ENCODE data around the gene FAM13A. TPM values are rescaled to one million over a fixed set of nuclear protein-coding genes. Genes with fewer than 3 reads are reported as not detected.
A peak's percentile ranks its signal among the peaks of the same experiment; 100 is the strongest.

FAM13A gene
- total and polyA plus RNA-seq, 9 of the 15 experiments (the other 6 are each of a cell fraction or from before 2014, with no cell fraction given), result 11.3 to 23.3 (median 14.7) TPM

DNA sequence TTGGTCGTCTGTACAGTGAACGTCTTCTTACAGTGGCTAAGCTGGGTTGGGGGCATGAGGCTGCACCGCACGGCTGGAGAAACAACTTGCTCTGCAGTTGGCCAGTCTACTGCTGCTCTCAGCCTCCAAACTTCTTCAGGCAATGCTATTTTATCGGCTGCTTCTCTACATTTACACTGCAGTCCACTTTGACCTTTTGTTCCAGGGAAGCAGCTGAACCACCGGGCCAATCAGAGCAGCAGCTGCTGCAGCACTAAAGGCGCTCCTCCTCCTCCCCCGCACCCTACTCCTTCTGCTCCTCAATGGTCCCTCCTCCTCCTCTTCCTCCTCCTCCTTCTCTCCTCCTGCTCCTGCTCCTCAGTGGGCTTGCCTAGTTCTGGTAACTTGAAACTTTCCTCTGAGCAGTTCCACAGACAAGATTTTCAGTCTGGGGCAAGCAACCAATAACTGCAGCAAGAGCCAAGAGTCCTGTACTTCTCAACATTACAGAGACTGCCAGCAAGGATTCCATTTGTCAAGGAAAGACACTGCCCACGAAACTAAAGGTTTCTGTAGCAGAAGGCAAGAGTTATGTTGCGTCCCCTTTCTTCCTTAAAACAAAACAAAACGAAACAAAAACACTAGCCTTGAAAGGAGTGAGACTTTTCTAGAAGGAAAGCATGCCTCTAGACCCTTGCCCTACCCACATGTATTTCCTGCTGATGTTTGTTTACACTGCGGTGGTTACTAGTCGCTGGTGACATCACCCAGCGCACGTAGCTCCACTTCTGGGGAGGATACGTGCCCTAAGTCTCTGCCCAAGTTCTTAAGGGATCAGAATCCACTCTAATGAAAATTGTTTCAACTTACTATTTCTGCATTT lies 233.7 kb downstream of the FAM13A start (continued):
- no peak for TF ChIP-seq HNRNPK (IDR thresholded peaks at IDR 0.05; ENCODE audit: low read depth, low read length, poor library complexity, severe bottlenecking)
- no peak for TF ChIP-seq OTX1 (CRISPR knock-in tag; IDR thresholded peaks at IDR 0.05)
- no peak for TF ChIP-seq RHOXF2B (CRISPR knock-in tag; conservative IDR thresholded peaks at IDR 0.05)
- 0 out of 2 replicates have a peak, but pooled peaks have one; percentile 18 for TF ChIP-seq TEAD4 (IDR thresholded peaks at IDR 0.05; ENCODE audit: low read length)
- TF ChIP-seq TEAD4 (CRISPR knock-in tag; IDR thresholded peaks at IDR 0.05; ENCODE audit: borderline replicate concordance), result no peak
- peak; percentile 59 for TF ChIP-seq POLR2A (conservative IDR thresholded peaks at IDR 0.05)
- TF ChIP-seq GABPB2 (CRISPR knock-in tag; conservative IDR thresholded peaks at IDR 0.05), result no peak
- peak; percentile 98 for TF ChIP-seq EGR1 (conservative IDR thresholded peaks at IDR 0.05)
- TF ChIP-seq ZNF217 (CRISPR knock-in tag; IDR thresholded peaks at IDR 0.05), result no peak
- 0 out of 2 replicates have a peak, but pooled peaks have one; percentile 45 for TF ChIP-seq NFRKB (IDR thresholded peaks at IDR 0.05; ENCODE audit: low read depth)
- no peak for TF ChIP-seq POLR3G (IDR thresholded peaks at IDR 0.05; ENCODE audit: extremely low read depth, insufficient read length, insufficient replicate concordance)
- no peak for TF ChIP-seq RBM17 (IDR thresholded peaks at IDR 0.05; ENCODE audit: borderline replicate concordance, low read depth, low read length)
- TF ChIP-seq, protein P1, sequence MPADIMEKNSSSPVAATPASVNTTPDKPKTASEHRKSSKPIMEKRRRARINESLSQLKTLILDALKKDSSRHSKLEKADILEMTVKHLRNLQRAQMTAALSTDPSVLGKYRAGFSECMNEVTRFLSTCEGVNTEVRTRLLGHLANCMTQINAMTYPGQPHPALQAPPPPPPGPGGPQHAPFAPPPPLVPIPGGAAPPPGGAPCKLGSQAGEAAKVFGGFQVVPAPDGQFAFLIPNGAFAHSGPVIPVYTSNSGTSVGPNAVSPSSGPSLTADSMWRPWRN (IDR thresholded peaks at IDR 0.05; ENCODE audit: low read depth), result no peak
- TF ChIP-seq, protein P2, sequence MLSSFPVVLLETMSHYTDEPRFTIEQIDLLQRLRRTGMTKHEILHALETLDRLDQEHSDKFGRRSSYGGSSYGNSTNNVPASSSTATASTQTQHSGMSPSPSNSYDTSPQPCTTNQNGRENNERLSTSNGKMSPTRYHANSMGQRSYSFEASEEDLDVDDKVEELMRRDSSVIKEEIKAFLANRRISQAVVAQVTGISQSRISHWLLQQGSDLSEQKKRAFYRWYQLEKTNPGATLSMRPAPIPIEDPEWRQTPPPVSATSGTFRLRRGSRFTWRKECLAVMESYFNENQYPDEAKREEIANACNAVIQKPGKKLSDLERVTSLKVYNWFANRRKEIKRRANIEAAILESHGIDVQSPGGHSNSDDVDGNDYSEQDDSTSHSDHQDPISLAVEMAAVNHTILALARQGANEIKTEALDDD (IDR thresholded peaks at IDR 0.05), result peak; percentile 94
- no peak for TF ChIP-seq TCF7L2 (IDR thresholded peaks at IDR 0.05; ENCODE audit: low read depth, low read length)
- no peak for TF ChIP-seq ZFP30 (CRISPR knock-in tag; IDR thresholded peaks at IDR 0.05; ENCODE audit: borderline replicate concordance)
- TF ChIP-seq, protein P3, sequence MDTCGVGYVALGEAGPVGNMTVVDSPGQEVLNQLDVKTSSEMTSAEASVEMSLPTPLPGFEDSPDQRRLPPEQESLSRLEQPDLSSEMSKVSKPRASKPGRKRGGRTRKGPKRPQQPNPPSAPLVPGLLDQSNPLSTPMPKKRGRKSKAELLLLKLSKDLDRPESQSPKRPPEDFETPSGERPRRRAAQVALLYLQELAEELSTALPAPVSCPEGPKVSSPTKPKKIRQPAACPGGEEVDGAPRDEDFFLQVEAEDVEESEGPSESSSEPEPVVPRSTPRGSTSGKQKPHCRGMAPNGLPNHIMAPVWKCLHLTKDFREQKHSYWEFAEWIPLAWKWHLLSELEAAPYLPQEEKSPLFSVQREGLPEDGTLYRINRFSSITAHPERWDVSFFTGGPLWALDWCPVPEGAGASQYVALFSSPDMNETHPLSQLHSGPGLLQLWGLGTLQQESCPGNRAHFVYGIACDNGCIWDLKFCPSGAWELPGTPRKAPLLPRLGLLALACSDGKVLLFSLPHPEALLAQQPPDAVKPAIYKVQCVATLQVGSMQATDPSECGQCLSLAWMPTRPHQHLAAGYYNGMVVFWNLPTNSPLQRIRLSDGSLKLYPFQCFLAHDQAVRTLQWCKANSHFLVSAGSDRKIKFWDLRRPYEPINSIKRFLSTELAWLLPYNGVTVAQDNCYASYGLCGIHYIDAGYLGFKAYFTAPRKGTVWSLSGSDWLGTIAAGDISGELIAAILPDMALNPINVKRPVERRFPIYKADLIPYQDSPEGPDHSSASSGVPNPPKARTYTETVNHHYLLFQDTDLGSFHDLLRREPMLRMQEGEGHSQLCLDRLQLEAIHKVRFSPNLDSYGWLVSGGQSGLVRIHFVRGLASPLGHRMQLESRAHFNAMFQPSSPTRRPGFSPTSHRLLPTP (IDR thresholded peaks at IDR 0.05; ENCODE audit: borderline replicate concordance, extremely low read depth, insufficient read length), result no peak
- no peak for TF ChIP-seq NR1H2 (CRISPR knock-in tag; IDR thresholded peaks at IDR 0.05)
- TF ChIP-seq, protein P4, sequence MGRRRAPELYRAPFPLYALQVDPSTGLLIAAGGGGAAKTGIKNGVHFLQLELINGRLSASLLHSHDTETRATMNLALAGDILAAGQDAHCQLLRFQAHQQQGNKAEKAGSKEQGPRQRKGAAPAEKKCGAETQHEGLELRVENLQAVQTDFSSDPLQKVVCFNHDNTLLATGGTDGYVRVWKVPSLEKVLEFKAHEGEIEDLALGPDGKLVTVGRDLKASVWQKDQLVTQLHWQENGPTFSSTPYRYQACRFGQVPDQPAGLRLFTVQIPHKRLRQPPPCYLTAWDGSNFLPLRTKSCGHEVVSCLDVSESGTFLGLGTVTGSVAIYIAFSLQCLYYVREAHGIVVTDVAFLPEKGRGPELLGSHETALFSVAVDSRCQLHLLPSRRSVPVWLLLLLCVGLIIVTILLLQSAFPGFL (CRISPR knock-in tag; IDR thresholded peaks at IDR 0.05), result no peak
- TF ChIP-seq L3MBTL2 (IDR thresholded peaks at IDR 0.05), result peak; percentile 59; the same call in 1 of the 2 replicates

Data from K562 (cell line).